Measurements from ENCODE around the gene GID4.
"Not testable (repeated sequence)": the region's sequence is repeated elsewhere in the genome, so short reads cannot be mapped to it uniquely, and the experiment has no call there.

The GID4 gene

GRCh38 chr17:18038861-18039534 is at the start of gene GID4, which contains the start of gene ATPAF2:
Gene GID4, plus strand, starts transcription at chr17:18039408. Its CDS starts 57 bp downstream, at chr17:18039465.
Gene ATPAF2, minus strand, starts transcription at chr17:18039168. Its CDS starts 155 bp downstream, at chr17:18039013.
- peak within 1 kb of the TSS; percentile 59 for H3K27ac ChIP-seq
- peak; percentile 95 for DNase-seq (ENCODE audit: low read depth, low spot score)

GRCh38 chr17:17989618-17990017 is 49.6 kb upstream of the GID4 start:
- no peak overlapping the region for H3K27ac ChIP-seq
- DNase-seq (ENCODE audit: low read depth, low spot score), result no peak

- H3K27ac ChIP-seq, result peak overlapping the region; percentile 70
- no peak for DNase-seq (ENCODE audit: low read depth, low spot score)
Measured at GRCh38 chr17:17990282-17990681, 48.9 kb upstream of the GID4 start.

GRCh38 chr17:17993366-17993765 is 45.8 kb upstream of the GID4 start:
- DNase-seq (ENCODE audit: low read depth, low spot score), result no peak
- no peak overlapping the region for H3K27ac ChIP-seq

- no peak for DNase-seq (ENCODE audit: low read depth, low spot score)
- no peak overlapping the region for H3K27ac ChIP-seq
Measured at GRCh38 chr17:17993852-17994251, 45.4 kb upstream of the GID4 start.

- H3K27ac ChIP-seq, result no peak overlapping the region
- no peak for DNase-seq (ENCODE audit: low read depth, low spot score)
Measured at GRCh38 chr17:17994271-17995069, 44.7 kb upstream of the GID4 start.

GRCh38 chr17:17995887-17996286 is 43.3 kb upstream of the GID4 start:
- H3K27ac ChIP-seq; DNase-seq (ENCODE audit: low read depth, low spot score): not testable (repeated sequence)

GRCh38 chr17:17998934-17999333 is 40.3 kb upstream of the GID4 start:
- DNase-seq (ENCODE audit: low read depth, low spot score), result no peak
- H3K27ac ChIP-seq, result no peak overlapping the region

GRCh38 chr17:17999364-18000029 is 39.7 kb upstream of the GID4 start:
- no peak overlapping the region for H3K27ac ChIP-seq
- DNase-seq (ENCODE audit: low read depth, low spot score), result no peak

GRCh38 chr17:18000030-18000408 is 39.2 kb upstream of the GID4 start:
- H3K27ac ChIP-seq, result no peak overlapping the region
- DNase-seq (ENCODE audit: low read depth, low spot score), result no peak

GRCh38 chr17:18002171-18002570 is 37.0 kb upstream of the GID4 start:
- H3K27ac ChIP-seq, result no peak overlapping the region
- no peak for DNase-seq (ENCODE audit: low read depth, low spot score)

GRCh38 chr17:18004345-18004744 is 34.9 kb upstream of the GID4 start:
- no peak for DNase-seq (ENCODE audit: low read depth, low spot score)
- no peak overlapping the region for H3K27ac ChIP-seq

GRCh38 chr17:18004884-18005305 is 34.3 kb upstream of the GID4 start:
- H3K27ac ChIP-seq, result no peak overlapping the region
- no peak for DNase-seq (ENCODE audit: low read depth, low spot score)

GRCh38 chr17:18005496-18005895 is 33.7 kb upstream of the GID4 start:
- H3K27ac ChIP-seq, result no peak overlapping the region
- no peak for DNase-seq (ENCODE audit: low read depth, low spot score)

- DNase-seq (ENCODE audit: low read depth, low spot score), result no peak
- H3K27ac ChIP-seq, result no peak overlapping the region
Measured at GRCh38 chr17:18006495-18007239, 32.5 kb upstream of the GID4 start.

- DNase-seq (ENCODE audit: low read depth, low spot score), result no peak
- H3K27ac ChIP-seq, result peak overlapping the region; percentile 80
Measured at GRCh38 chr17:18008496-18009268, 30.5 kb upstream of the GID4 start.

GRCh38 chr17:18009609-18010420 is 29.4 kb upstream of the GID4 start:
- DNase-seq (ENCODE audit: low read depth, low spot score), result no peak
- H3K27ac ChIP-seq, result peak overlapping the region; percentile 80

- no peak for DNase-seq (ENCODE audit: low read depth, low spot score)
- H3K27ac ChIP-seq, result no peak overlapping the region
Measured at GRCh38 chr17:18011286-18011685, 27.9 kb upstream of the GID4 start.

- DNase-seq (ENCODE audit: low read depth, low spot score), result no peak
- H3K27ac ChIP-seq, result no peak overlapping the region
Measured at GRCh38 chr17:18014006-18014405, 25.2 kb upstream of the GID4 start.
